ENCODE results near the gene MLLT10. TPM values are rescaled to one million over a fixed set of nuclear protein-coding genes. Genes with fewer than 3 reads are reported as not detected.

The MLLT10 gene
- total and polyA plus RNA-seq, 9 of the 15 experiments (the other 6 are each of a cell fraction or from before 2014, with no cell fraction given): 18.8 to 81.4 (median 64.2) TPM

DNA sequence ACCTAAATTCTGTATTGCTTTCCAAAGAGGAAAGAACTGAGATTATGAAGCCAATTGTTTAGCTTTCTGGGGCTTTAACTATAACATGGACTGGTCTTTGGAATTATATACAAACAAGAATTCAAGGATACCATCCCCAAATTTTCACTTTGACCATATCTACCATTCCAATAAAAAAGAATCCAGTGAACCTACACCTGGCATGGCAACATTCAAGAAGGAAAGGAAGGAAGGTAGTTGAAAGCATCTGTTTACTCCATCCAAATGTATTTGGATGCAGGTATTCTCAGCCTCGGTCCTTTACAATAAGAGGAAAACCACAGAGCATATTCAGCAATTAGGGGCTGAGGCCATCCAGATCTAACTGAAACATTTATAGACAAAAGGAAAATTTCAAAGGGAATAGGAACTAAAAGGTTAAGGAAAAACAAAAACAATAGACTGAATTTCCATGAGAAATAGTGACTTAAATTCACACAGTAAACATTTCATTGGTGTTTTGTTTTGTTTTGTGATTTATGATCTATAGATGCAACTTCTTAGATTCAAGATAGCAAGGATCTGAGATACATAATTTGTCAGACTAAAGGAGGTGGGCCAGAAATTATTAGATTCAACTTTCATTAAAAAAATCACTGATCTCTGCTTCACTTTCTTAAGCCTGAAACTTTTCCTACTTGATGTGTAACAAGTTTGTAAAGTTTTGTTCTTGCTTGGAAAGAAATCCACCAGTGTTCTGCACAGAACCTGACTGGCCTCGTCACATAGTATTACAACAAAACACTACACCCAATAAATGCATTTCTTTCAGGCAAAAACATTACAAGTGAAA is 21.2 kb upstream of the MLLT10 start:
- in situ Hi-C loops (cut with MboI) (no loop called here), intact Hi-C loops (cut with micrococcal nuclease) (no loop called here)
- ChIA-PET POLR2A (interaction anchor here (1.4 to 1.6 kb wide), 2 partner anchors 13 to 16 kb away, joined by 4 to 6 read pairs; partner anchors contain the start of gene SKIDA1), CTCF (ENCODE audit: low intra/inter-chr PET ratio) (no interaction called here)
- DNase-seq (ENCODE audit: extremely low read depth in 1 of 4, low spot score in 3 of 4) (no peak), ATAC-seq (no peak), FAIRE-seq (no peak)
- Histone ChIP-seq H3K9ac (ENCODE audit: insufficient read depth in 1 of 2, low read depth in 2 of 2, low read length in 2 of 2) (no peak overlapping the region), H3K79me2 (ENCODE audit: control insufficient read depth, insufficient read depth, low read length) (no peaks in the 10 kb centered on the region), H3K9me3 (replicated peaks; ENCODE audit: control insufficient read depth, insufficient read depth, low read depth, low read length) (no peaks in the 10 kb centered on the region), H3K4me2 (ENCODE audit: insufficient read depth, low read length) (no peak overlapping the region), H3K4me1 (replicated peaks in 1 of 2; ENCODE audit: control insufficient read depth in 2 of 2, insufficient read depth in 2 of 2, low read length in 2 of 2) (peaks cover 9 to 14% of the 10 kb centered on the region in 2 experiments; a peak in 3 of 5 replicates), H4K20me1 (replicated peaks; ENCODE audit: control insufficient read depth, insufficient read depth, low read length) (no peaks in the 10 kb centered on the region), H3K36me3 (ENCODE audit: control insufficient read depth, insufficient read depth, low read length) (no peaks in the 10 kb centered on the region), H3K4me3 (no peak overlapping the region), H3K27ac (ENCODE audit: extremely low read depth, low read depth, low read length) (no peak overlapping the region), H2AFZ (ENCODE audit: low read depth, low read length) (peak overlapping the region; percentile 48; the same call in 1 of the 2 replicates), H3K27me3 (ENCODE audit: control insufficient read depth in 2 of 2, insufficient read depth in 2 of 2, low read length in 2 of 2) (no peaks in the 10 kb centered on the region), H3K9me1 (ENCODE audit: control insufficient read depth, insufficient read depth, low read length) (no peaks in the 10 kb centered on the region)
- WGBS (ENCODE audit: insufficient coverage, low coverage, missing lambda C conversion rate): 63% methylated on average over 2 of the region's 2 CpGs
- TF ChIP-seq PHTF2 (CRISPR knock-in tag; IDR thresholded peaks at IDR 0.05): no peak
- TF ChIP-seq ZNF224 (CRISPR knock-in tag; IDR thresholded peaks at IDR 0.05): no peak
- no peak for TF ChIP-seq MAFG (tag; conservative IDR thresholded peaks at IDR 0.05)
- no peak for TF ChIP-seq FOXJ2 (tag; IDR thresholded peaks at IDR 0.05)
- TF ChIP-seq MAFK (IDR thresholded peaks at IDR 0.05; ENCODE audit: low read length): no peak
- TF ChIP-seq ZNF143 (CRISPR knock-in tag; IDR thresholded peaks at IDR 0.05): no peak
- no TSS peak for BruUV-seq (replicated peaks)
